Stimulated activated CD4-positive, alpha-beta T cell treated with anti-CD3 and anti-CD28 coated beads, Interleukin-12 subunit alpha, Interleukin-12 subunit beta, amount 100 ng/mL, for 48 hours (primary cell): Measurements from ENCODE around the gene SDK1.
"Not testable (repeated sequence)": the region's sequence is repeated elsewhere in the genome, so short reads cannot be mapped to it uniquely, and the experiment has no call there.

ENCODE experiments used
- DNase-seq, 3 donors: peaks; one replicate each; pipeline ENCODE4 v3.0.0-alpha.2; 2020; ENCODE audit warnings: low read depth in 2 of 3, low spot score in 1 of 3

Gene SDK1

GRCh38 chr7:3721422-3721821, 420.4 kb downstream of the SDK1 start:
- no peak for DNase-seq

DNA sequence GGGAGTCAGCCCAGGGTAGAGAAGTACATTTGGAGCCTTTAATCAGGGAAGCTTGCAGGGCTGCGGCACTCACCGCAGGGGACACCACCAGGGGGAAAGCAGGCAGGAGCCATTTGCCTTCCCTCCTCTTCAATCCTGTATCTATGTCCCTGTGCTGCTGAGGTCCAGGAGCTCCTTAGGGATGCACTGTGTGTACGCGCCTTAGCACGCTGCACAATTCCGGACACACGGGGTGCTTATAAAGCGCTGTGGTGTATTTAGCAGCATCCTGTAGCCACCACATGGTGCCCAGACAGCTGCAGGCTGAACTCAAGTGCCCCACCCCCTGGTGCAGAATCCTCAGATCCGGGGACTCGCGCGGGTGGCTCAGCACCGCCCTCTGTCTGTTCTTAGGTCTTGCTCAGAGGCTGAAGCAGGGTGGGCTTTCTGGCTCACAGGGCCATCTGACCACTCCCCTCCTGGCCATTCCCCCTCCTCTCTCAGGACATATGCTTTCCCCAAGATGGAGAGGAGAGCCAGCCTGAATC, 421.4 kb downstream of the SDK1 start:
- peak; percentile 1 to 5 (median 5) for DNase-seq

GRCh38 chr7:3725155-3726059, 424.4 kb downstream of the SDK1 start:
- DNase-seq = no peak

DNA sequence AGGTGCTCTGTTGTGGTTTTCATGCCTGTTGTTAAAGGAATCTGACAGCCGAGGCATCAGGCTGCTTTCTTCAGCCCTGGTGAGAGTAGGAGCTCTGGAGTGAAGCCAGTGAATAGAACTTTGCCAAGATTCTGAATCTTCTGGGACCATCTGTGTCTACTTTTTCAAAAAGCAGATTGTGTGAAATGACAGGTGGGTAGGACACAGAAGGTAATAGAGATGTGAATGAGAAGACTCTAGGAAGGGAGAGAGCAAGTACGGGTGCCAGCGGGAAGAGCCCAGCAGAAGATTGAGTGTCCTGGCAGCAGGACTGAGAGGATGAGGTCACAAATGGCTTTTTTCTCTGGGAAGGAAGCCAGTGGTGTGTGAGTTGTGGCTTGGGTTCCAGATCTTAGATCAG, 429.2 kb downstream of the SDK1 start:
- DNase-seq = no peak

- no peak for DNase-seq
Observed at GRCh38 chr7:3732395-3733005, 431.4 kb downstream of the SDK1 start.

GRCh38 chr7:3733541-3734140, 432.6 kb downstream of the SDK1 start:
- DNase-seq = no peak

DNA sequence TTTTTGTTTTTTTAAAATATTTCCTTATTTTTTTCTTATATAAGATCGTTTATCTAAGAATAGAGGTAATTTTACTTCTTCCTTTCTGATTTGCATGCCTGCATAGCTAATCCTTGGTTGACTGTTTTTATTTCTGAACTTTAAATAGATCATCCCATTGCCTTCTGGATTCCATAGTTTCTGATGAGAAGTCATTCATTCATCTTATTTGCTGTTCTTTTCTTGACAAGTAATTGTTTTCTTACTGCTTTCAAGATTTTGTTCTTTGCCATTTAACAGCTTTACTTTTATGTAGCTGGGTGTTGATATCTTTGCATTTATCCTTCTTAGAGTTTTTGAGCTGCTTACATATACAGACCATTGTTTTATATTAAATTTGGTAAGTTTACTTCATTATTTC, 437.9 kb downstream of the SDK1 start:
- no peak for DNase-seq

DNA sequence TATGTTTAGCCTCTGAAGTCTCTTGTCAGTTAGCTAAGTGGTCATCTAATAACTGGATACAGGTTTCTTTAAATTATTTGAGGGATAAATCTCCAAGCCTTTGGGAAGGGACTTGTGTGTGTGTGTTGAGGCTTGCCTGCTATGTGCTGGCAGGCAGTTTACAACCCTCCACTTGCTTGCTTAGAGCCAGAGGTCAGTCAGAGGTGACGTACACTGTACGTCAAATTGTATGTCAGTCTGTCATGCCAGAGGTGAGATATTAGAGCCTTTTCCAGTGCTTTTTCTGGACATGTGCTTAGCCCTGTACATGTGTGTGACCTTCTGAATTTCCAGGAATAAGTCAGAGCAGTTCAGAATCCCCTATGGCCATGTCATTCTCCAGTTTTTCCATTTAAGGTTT, 438.9 kb downstream of the SDK1 start:
- no peak for DNase-seq

DNA sequence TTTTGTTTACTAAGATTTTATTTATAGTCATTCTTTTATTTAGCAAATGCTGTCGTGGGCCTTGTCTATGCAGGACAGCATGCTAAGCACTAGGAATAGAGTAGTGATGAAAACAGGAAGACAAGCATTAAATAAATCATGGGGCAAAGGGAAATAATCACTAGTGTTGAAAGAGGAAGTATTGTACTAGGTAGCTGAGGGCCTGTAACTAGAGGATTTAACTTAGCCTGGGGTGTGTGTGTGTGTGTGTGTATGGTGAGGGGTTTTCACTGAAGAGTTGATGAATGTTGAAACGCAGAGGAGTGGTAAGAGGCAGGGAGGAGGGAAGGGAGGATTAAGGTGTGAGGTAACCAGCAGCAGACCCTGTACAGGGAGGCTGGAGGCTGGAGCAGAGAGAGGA, 446.4 kb downstream of the SDK1 start:
- no peak for DNase-seq

GRCh38 chr7:3748389-3748788, 447.3 kb downstream of the SDK1 start:
- DNase-seq = no peak

DNA sequence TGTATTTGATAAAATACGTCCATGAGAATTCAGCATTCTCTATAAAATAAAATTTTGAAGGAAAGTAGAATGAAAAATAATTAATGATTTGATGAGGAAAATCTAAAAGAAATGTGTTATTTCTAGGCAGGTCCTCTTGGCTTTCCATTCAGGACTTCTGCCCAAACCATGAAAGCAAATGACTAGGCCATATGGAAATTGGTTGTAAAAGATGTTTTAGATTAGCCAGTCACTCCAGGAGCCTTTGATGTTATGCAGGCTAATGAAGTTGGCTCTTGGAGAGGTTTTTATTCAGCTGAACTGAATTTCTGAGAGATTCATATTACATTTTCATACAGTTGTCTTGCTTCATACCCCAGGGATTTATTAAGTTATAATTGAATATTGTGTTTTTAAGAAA, 452.8 kb downstream of the SDK1 start:
- DNase-seq = no peak

GRCh38 chr7:3754493-3755341, 453.7 kb downstream of the SDK1 start:
- DNase-seq = no peak

- not testable (repeated sequence) for DNase-seq
Observed at GRCh38 chr7:3755778-3756453, 454.9 kb downstream of the SDK1 start.

- no peak for DNase-seq
Observed at GRCh38 chr7:3757059-3757458, 456.0 kb downstream of the SDK1 start.

- no peak for DNase-seq
Observed at GRCh38 chr7:3760651-3761050, 459.6 kb downstream of the SDK1 start.

GRCh38 chr7:3762146-3762831, 461.2 kb downstream of the SDK1 start:
- no peak for DNase-seq

DNA sequence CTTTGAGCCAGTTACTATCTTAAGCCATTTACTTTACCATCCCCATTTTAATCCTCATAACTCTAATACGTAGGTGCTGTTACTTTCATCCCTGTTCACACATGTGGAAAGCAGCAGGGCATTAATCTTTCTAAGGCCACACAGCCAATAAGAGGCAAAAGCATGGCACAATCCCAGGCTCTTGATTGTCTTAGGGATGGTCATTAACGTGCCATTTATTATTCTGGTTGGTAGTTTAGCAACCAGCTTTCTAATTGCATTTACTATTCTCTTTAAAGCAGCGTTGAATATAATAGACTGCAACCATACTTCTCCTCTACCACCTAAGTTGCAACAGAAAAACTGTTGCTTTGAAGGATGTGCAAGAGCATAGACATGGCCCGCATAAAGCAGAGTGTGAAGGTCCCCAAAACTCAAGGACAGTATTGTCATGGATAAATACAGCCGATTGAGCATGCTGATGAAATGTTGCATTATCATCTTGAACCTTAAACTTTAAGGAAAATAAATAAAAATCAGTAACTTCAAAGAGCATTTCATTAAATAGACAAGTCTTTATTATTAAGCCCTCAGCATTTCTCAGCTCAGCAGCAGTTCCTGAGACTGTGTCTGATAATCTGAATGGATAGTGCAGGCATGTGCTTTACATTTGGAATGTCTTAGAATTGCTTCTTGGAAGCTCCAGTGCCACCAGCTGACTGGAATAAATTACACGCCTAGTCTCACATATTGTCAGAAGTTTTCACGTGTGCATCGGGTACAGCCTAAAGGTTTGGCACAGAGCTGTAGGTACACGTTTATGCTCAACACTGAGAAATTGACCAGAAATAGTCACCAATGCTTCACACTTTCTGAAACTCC, 467.1 kb downstream of the SDK1 start:
- no peak for DNase-seq

DNA sequence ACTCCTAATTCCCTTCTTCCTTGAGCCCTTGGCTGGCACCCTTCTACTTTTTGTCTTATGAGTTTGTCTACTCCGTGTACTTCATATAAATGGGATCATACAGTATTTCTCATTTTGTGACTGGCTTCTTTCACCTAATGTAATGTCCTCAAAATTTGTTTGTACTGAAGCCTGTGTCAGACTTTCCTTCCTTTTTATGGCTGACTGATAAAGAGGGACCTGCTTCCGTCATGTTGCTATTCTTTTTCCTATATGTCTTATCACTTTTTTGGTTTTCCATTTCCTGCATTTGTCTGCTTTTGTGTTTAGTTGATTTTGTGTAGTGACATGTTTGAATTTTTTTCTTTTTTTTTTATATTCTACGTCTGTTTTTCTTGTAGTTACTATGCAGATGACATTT, 470.9 kb downstream of the SDK1 start:
- no peak for DNase-seq

DNA sequence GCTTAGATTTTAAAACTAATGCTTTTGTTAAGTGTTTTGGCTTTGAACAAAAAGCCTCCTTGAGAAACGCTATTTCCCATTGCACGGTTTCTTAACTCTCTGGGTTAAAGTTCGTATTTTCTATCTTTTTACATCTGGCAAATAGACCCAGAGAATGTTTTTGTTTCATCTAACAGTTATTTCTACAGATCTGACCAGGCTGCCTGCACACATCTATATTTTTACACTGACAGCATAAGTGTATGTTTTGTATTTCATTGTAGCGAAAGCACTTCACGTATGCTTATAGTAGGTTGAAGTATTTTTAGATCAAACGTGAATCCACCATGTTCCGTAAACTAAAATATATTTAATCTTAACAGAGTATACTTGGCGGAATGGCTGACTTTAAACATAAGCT, 477.3 kb downstream of the SDK1 start:
- DNase-seq = no peak
